Peyer's patch (tissue), 4 donors: ENCODE measurements around the gene ALOXE3. TPM values are rescaled to one million over a fixed set of nuclear protein-coding genes. Genes with fewer than 3 reads are reported as not detected.

Source experiments
- DNase-seq, 3 donors: peaks; one replicate each; pipeline ENCODE4 v3.0.0-alpha.2; 2017 to 2019
- H3K27ac ChIP-seq, 4 donors: fragments of 200-600 bp; sonication (generic); one replicate each; pipeline ENCODE4 v1.5.1; 2016 to 2019
- H3K27me3 ChIP-seq, 2 donors: fragments of 200-600 bp; sonication (generic); one replicate each; pipeline ENCODE4 v1.5.1; 2019
- H3K36me3 ChIP-seq, 3 donors: fragments of 200-600 bp; sonication (generic); one replicate each; pipeline ENCODE4 v1.5.1; 2016 to 2019
- H3K4me1 ChIP-seq, 4 donors: fragments of 200-600 bp; sonication (generic); one replicate each; pipeline ENCODE4 v1.5.1; 2016 to 2019
- H3K4me3 ChIP-seq, 4 donors: fragments of 200-600 bp; sonication (generic); 1 replicate in 3 of 4; 2 replicates in 1 of 4; pipeline ENCODE4 v1.5.1; 2016 to 2019; ENCODE audit warnings: mild to moderate bottlenecking in 1 of 4
- H3K9me3 ChIP-seq, 4 donors: fragments of 200-600 bp; sonication (generic); one replicate each; pipeline ENCODE4 v1.5.1; 2016 to 2019; ENCODE audit warnings: mild to moderate bottlenecking in 1 of 4
- POLR2A ChIP-seq, 2 donors: fragments of 450-650 bp; IDR thresholded peaks; one replicate each; pipeline ENCODE4 v1.5.1; 2017; ENCODE audit warnings: antibody characterized with exemption in 2 of 2, mild to moderate bottlenecking in 2 of 2, moderate library complexity in 2 of 2
- total RNA-seq, 4 donors: library from RNA; depleted of rRNA; stranded (reverse); fragments of >200 nt; gene quantifications; one replicate each; pipeline ENCODE4 v1.1.0, GENCODE V29; 2016
- TF ChIP-seq, protein P1 (sequence below), 6 experiments: fragments of 450-650 bp in 4 of 6; fragments of 200-600 bp in 2 of 6; sonication (generic) in 1 of 6; IDR thresholded peaks; one replicate each; pipeline ENCODE4 v1.5.1; 2017 to 2019; ENCODE audit warnings: antibody characterized with exemption in 6 of 6, mild to moderate bottlenecking in 3 of 6, moderate library complexity in 1 of 6

The ALOXE3 gene
- total RNA-seq, 4 donors from 2014 or later: not detected

DNA sequence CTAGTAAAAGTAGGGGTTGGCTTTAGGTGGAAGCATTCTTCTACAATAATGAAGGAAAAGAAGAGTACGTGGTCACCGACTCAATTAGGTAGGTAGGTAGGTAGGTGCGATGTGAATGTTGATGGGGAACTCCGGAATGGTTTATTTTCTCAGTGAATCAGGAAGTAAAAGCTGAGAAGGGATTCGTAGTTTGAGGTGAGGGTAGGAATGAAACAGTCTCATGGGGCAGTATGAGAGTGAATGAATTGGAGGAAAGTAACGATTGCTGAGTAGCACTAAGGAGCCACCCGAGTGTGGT lies 20.0 kb upstream of the ALOXE3 start:
- TF ChIP-seq POLR2A (IDR thresholded peaks at IDR 0.05): no peak
- TF ChIP-seq, protein P1, sequence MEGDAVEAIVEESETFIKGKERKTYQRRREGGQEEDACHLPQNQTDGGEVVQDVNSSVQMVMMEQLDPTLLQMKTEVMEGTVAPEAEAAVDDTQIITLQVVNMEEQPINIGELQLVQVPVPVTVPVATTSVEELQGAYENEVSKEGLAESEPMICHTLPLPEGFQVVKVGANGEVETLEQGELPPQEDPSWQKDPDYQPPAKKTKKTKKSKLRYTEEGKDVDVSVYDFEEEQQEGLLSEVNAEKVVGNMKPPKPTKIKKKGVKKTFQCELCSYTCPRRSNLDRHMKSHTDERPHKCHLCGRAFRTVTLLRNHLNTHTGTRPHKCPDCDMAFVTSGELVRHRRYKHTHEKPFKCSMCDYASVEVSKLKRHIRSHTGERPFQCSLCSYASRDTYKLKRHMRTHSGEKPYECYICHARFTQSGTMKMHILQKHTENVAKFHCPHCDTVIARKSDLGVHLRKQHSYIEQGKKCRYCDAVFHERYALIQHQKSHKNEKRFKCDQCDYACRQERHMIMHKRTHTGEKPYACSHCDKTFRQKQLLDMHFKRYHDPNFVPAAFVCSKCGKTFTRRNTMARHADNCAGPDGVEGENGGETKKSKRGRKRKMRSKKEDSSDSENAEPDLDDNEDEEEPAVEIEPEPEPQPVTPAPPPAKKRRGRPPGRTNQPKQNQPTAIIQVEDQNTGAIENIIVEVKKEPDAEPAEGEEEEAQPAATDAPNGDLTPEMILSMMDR (IDR thresholded peaks at IDR 0.05): no peak
- Histone ChIP-seq H3K4me1 (peaks cover 0 to 19% (median 1%) of the 10 kb centered on the region in 4 donors), H3K36me3 (peaks cover 0 to 41% (median 0%) of the 10 kb centered on the region in 3 donors), H3K27ac (peak overlapping the region; percentile 81 to 89 (median 86)), H3K27me3 (no peaks in the 10 kb centered on the region), H3K9me3 (no peaks in the 10 kb centered on the region), H3K4me3 (peak overlapping the region; percentile 28 to 48 (median 38))
- no peak for DNase-seq

DNA sequence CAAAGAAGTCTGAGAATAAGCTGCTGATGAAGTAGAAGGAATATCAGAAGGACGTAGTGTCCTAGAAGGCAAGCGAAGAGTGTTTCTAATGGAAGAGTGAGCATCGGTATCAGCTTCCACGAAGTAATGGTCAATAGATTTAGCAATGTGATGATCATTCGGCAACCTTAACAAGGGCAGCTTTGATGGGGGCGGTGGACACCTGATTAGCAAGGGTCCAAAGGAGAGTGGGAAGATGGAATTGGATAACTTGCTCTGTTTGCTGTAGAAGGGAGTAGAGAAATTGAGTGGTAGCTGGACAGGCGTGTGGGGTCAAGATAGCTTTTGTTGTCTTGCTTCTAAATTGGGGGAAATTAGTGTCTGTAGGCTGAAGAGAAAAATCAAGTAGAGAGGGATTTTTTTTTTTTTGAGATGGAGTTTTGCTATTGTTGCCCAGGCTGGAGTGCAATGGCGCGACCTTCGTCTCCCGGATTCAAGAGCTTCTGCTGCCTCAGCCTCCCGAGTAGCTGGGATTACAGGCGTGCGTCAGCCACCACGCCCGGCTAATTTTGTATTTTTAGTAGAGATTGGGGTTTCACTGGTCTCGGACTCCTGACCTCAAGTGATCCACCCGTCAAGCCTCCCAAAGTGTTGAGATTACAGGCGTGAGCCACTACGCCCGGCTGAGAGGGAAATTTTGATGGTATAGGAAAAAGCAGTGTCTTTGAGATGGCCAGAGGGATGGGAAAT lies 19.5 kb upstream of the ALOXE3 start:
- Histone ChIP-seq H3K27ac (peak overlapping the region; percentile 81 to 89 (median 86)), H3K27me3 (no peaks in the 10 kb centered on the region), H3K4me1 (peaks cover 0 to 19% (median 1%) of the 10 kb centered on the region in 4 donors), H3K9me3 (no peaks in the 10 kb centered on the region), H3K4me3 (peak overlapping the region; percentile 28 to 48 (median 38)), H3K36me3 (peaks cover 0 to 36% (median 0%) of the 10 kb centered on the region in 3 donors)
- DNase-seq: peak in 2 of 3 donors; percentile 50 to 55
- no peak for TF ChIP-seq POLR2A (IDR thresholded peaks at IDR 0.05)
- TF ChIP-seq, protein P1 (IDR thresholded peaks at IDR 0.05): no peak

DNA sequence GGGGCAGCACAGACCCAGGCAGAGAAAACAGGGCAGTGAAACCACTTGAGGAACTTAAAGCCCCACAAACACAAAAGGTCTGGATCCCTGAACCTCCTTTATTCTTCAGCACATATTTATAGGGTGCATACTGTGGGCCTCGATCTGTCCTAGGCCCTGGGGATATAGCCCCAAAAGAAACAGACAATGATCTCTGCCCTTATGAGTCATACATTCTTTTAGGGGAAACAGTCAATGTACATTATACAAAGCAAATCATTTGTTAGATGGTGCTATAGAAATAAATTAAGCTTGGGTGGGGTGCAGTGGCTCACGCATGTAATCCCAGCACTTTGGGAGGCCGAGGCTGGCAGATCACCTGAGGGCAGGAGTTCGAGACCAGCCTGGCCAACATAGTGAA lies 15.6 kb upstream of the ALOXE3 start:
- Histone ChIP-seq H3K9me3 (no peaks in the 10 kb centered on the region), H3K4me1 (peaks cover 0 to 9% (median 0%) of the 10 kb centered on the region in 4 donors), H3K36me3 (no peaks in the 10 kb centered on the region), H3K27me3 (no peaks in the 10 kb centered on the region), H3K4me3 (no peak overlapping the region), H3K27ac (no peak overlapping the region)
- TF ChIP-seq POLR2A (IDR thresholded peaks at IDR 0.05): no peak
- TF ChIP-seq, protein P1 (IDR thresholded peaks at IDR 0.05): no peak
- no peak for DNase-seq

DNA sequence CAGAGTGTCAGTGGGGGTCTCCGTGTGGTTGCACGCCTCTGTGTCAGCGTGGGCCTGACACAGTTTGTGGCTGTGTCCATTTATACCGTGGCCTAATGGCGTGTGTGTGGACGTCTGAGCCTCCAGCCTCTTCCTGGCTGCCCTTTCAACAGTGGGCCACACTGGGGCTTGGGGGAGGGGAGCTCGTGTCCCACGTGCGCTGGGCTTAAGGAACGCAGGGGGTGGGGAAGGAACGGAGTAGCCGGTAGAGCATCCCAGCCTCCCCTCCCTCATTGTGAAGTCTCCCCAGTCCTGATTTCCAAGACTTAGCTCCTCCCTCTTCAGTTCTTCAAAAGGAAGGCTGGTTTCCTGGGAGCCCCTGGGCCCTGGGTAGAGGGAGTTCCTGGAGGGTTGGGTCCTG lies 15.1 kb upstream of the ALOXE3 start:
- Histone ChIP-seq H3K27ac (no peak overlapping the region), H3K9me3 (no peaks in the 10 kb centered on the region), H3K4me1 (peaks cover 0 to 7% (median 0%) of the 10 kb centered on the region in 4 donors), H3K36me3 (no peaks in the 10 kb centered on the region), H3K27me3 (no peaks in the 10 kb centered on the region), H3K4me3 (no peak overlapping the region)
- no peak for DNase-seq
- no peak for TF ChIP-seq POLR2A (IDR thresholded peaks at IDR 0.05)
- TF ChIP-seq, protein P1 (IDR thresholded peaks at IDR 0.05): no peak

DNA sequence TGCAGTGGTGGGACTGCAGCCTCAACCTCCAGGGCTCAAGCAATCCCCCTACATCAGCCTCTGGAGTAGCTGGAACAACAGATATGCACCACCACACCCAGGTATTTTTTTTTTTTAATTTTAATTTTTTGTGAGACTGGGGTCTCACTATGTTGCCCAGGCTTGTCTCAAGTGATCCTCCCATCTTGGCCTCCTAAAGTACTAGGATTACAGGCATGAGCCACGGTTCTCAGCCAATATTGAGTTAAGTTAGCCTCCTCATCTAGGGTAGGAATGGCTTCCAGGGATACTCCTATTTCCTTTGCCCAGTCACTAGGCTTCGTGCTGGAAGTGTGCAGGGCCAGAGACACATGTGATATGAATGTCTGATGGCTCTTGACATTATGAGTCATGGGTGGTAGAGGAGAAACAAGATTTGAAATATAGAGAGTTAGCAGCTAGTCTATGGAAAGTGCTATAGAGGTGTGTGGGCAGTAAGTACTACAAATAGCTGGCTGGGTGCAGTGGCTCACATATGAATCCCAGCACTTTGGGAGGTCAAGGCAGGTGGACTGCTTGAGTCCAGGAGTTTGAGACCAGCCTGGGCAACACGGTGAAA lies 13.6 kb upstream of the ALOXE3 start:
- H3K27ac ChIP-seq: no peak overlapping the region
- no peak overlapping the region for H3K4me3 ChIP-seq
- H3K36me3 ChIP-seq: no peaks in the 10 kb centered on the region
- TF ChIP-seq, protein P1 (IDR thresholded peaks at IDR 0.05): no peak
- no peak for TF ChIP-seq POLR2A (IDR thresholded peaks at IDR 0.05)
- no peaks in the 10 kb centered on the region for H3K4me1 ChIP-seq
- no peak for DNase-seq
- H3K9me3 ChIP-seq: no peaks in the 10 kb centered on the region
- H3K27me3 ChIP-seq: no peaks in the 10 kb centered on the region
